DND-41 (cell line): ENCODE data around the gene IFRD1.

ENCODE experiments used
- ATAC-seq: fragments of 200-7000 bp; cut with Tn5 transposase; 3 replicates; pipeline ENCODE4 v1.9.1; 2021; ENCODE audit warnings: low read depth; ENCODE audit not compliant: insufficient read depth
- DNase-seq: peaks from one replicate; pipeline ENCODE4 v3.0.0-alpha.2; 2020
- H2AFZ ChIP-seq: 2 replicates; pipeline ENCODE4 v1.6.0; 2012; ENCODE audit warnings: low read depth, low read length
- H3K27ac ChIP-seq: 2 replicates; pipeline ENCODE4 v1.5.1; 2012; ENCODE audit warnings: low read length, inconsistent platforms
- H3K27me3 ChIP-seq: fragments of 200-600 bp; sonication (generic); 2 replicates; pipeline ENCODE4 v1.6.0; 2012; ENCODE audit warnings: low read length, mild to moderate bottlenecking, inconsistent platforms; ENCODE audit not compliant: insufficient read depth, poor library complexity
- H3K36me3 ChIP-seq: 2 replicates; pipeline ENCODE4 v1.5.1; 2012; ENCODE audit warnings: low read length, inconsistent platforms; ENCODE audit not compliant: insufficient read depth
- H3K4me1 ChIP-seq: 2 replicates; pipeline ENCODE4 v1.5.1; 2012; ENCODE audit warnings: mild to moderate bottlenecking, low read length; ENCODE audit not compliant: insufficient read depth
- H3K4me2 ChIP-seq: 2 replicates; pipeline ENCODE4 v1.6.0; 2012; ENCODE audit warnings: mild to moderate bottlenecking, moderate library complexity, low read length, inconsistent platforms; ENCODE audit not compliant: insufficient read depth
- H3K4me3 ChIP-seq, 2 experiments: fragments of 200-600 bp in 1 of 2; shearing (Covaris generic) in 1 of 2; 2 replicates each; pipeline ENCODE4 v1.5.1; 2012 to 2016; ENCODE audit warnings: inconsistent platforms in 2 of 2, low read length in 2 of 2, mild to moderate bottlenecking in 2 of 2, low read depth in 1 of 2, moderate library complexity in 1 of 2
- H3K79me2 ChIP-seq: 2 replicates; pipeline ENCODE4 v1.6.0; 2012; ENCODE audit warnings: low read length, inconsistent platforms; ENCODE audit not compliant: insufficient read depth
- H3K9ac ChIP-seq: 2 replicates; pipeline ENCODE4 v1.6.0; 2012; ENCODE audit warnings: low read depth, mild to moderate bottlenecking, inconsistent platforms, low read length, moderate library complexity
- H3K9me3 ChIP-seq: 2 replicates; pipeline ENCODE4 v1.5.1; 2012; ENCODE audit warnings: low read length, moderate library complexity, mild to moderate bottlenecking, inconsistent platforms; ENCODE audit not compliant: insufficient read depth, severe bottlenecking
- H4K20me1 ChIP-seq: 2 replicates; pipeline ENCODE4 v1.6.0; 2012; ENCODE audit warnings: low read length; ENCODE audit not compliant: insufficient read depth
- CTCF ChIP-seq: IDR thresholded peaks from 2 replicates; pipeline ENCODE4 v1.5.1; 2012; ENCODE audit warnings: borderline replicate concordance, low read length, moderate library complexity, mild to moderate bottlenecking; ENCODE audit not compliant: poor library complexity, severe bottlenecking; ENCODE audit errors: extremely low read depth
- EZH2 ChIP-seq: IDR thresholded peaks from 3 replicates; pipeline ENCODE4 v1.6.1; 2012; ENCODE audit warnings: borderline replicate concordance, low read depth, mild to moderate bottlenecking, moderate library complexity, low read length, inconsistent platforms; ENCODE audit not compliant: severe bottlenecking

IFRD1 gene

GRCh38 chr7:112449902-112450806 lies at the start of gene IFRD1:
IFRD1 (plus strand) TSS chr7:112450460; CDS start chr7:112450689, 229 bp downstream.
- peak within 1 kb of the TSS; percentile 86 to 92 for H3K4me3 ChIP-seq
- H3K4me2 ChIP-seq, result peak within 1 kb of the TSS; percentile 91
- H3K9ac ChIP-seq, result peak within 1 kb of the TSS; percentile 85
- peak within 1 kb of the TSS; percentile 95 for H2AFZ ChIP-seq
- DNase-seq, result peak; percentile 97
- no peaks in the 10 kb centered on the region for H3K9me3 ChIP-seq
- TF ChIP-seq EZH2, result no peak
- TF ChIP-seq CTCF, result peak; percentile 6
- peaks cover 5% of the 10 kb centered on the region for H3K36me3 ChIP-seq
- H4K20me1 ChIP-seq, result peaks cover 24% of the 10 kb centered on the region
- ATAC-seq, result peak; percentile 86
- peaks cover 49% of the 10 kb centered on the region for H3K79me2 ChIP-seq
- H3K4me1 ChIP-seq, result peaks cover 32% of the 10 kb centered on the region
- H3K27me3 ChIP-seq, result no peaks in the 10 kb centered on the region
- peak within 1 kb of the TSS; percentile 85 for H3K27ac ChIP-seq

- no peak for TF ChIP-seq CTCF
- TF ChIP-seq EZH2, result no peak
- Histone ChIP-seq H3K4me2 (no peak overlapping the region), H2AFZ (no peak overlapping the region), H3K27ac (no peak overlapping the region), H3K36me3 (no peaks in the 10 kb centered on the region), H3K79me2 (no peaks in the 10 kb centered on the region), H3K27me3 (no peaks in the 10 kb centered on the region), H3K9me3 (no peaks in the 10 kb centered on the region), H3K4me1 (no peaks in the 10 kb centered on the region), H3K9ac (no peak overlapping the region), H3K4me3 (no peak overlapping the region), H4K20me1 (no peaks in the 10 kb centered on the region)
- no peak for DNase-seq
- ATAC-seq, result no peak
These were observed 45.9 kb upstream of the IFRD1 start for GRCh38 chr7:112404321-112404720.

- DNase-seq (no peak), ATAC-seq (no peak)
- no peak overlapping the region for H3K9ac ChIP-seq
- no peaks in the 10 kb centered on the region for H3K9me3 ChIP-seq
- no peaks in the 10 kb centered on the region for H3K27me3 ChIP-seq
- TF ChIP-seq CTCF, result no peak
- no peak for TF ChIP-seq EZH2
- H2AFZ ChIP-seq, result no peak overlapping the region
- no peaks in the 10 kb centered on the region for H3K79me2 ChIP-seq
- no peaks in the 10 kb centered on the region for H3K4me1 ChIP-seq
- no peaks in the 10 kb centered on the region for H4K20me1 ChIP-seq
- no peak overlapping the region for H3K27ac ChIP-seq
- H3K4me2 ChIP-seq, result no peak overlapping the region
- H3K4me3 ChIP-seq, result no peak overlapping the region
- H3K36me3 ChIP-seq, result no peaks in the 10 kb centered on the region
These were observed 45.0 kb upstream of the IFRD1 start for GRCh38 chr7:112405286-112405685.
